ENCODE measurements around the gene GDAP2. TPM values are rescaled to one million over a fixed set of nuclear protein-coding genes. Genes with fewer than 3 reads are reported as not detected.

The GDAP2 gene
- total RNA-seq, 2 experiments from 2014 or later = 19.1 to 20.8 TPM

DNA sequence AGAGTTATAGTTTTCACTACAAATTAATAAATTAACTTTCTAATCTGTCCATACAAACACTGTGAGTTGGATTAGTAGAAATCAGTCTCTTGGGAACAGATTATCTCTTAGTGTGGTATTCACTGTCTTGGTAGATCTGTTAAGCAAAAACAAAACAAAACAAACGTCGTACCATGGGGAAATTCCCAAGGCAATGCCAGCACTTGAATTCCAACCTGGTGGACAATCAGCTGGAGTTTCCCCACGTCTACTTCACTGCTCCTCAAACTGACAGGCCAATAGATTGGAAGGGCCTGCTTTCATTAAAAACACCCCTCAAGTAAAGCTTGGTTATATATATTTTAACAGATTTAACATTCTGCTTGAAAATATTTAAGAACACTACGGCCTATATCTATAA is 31.9 kb downstream of the GDAP2 start:
- H3K36me3 Mint-ChIP-seq = peaks cover 16% of the 10 kb centered on the region
- H3K4me3 Mint-ChIP-seq = no peak overlapping the region
- no peak overlapping the region for H3K27ac Mint-ChIP-seq
- no peak for DNase-seq
- intact Hi-C loops (cut with micrococcal nuclease) = loop anchor here (5.0 kb wide), 1 partner anchor 235 kb away; no protein-coding TSS in a partner anchor
- ChIA-PET CTCF (interaction anchor here (3.9 to 4.9 kb wide), 3 partner anchors 11 to 385 kb away, joined by 18 to 57 read pairs (median 38); no protein-coding TSS in a partner anchor), POLR2A (no interaction called here)
- H3K9me3 Mint-ChIP-seq = no peaks in the 10 kb centered on the region
- H3K27me3 Mint-ChIP-seq = no peaks in the 10 kb centered on the region
- peaks cover 4% of the 10 kb centered on the region for H3K4me1 Mint-ChIP-seq (ENCODE audit: low read depth)

- H3K36me3 Mint-ChIP-seq = peaks cover 16% of the 10 kb centered on the region
Observed at GRCh38 chr1:117895482-117896114, 33.8 kb downstream of the GDAP2 start.

DNA sequence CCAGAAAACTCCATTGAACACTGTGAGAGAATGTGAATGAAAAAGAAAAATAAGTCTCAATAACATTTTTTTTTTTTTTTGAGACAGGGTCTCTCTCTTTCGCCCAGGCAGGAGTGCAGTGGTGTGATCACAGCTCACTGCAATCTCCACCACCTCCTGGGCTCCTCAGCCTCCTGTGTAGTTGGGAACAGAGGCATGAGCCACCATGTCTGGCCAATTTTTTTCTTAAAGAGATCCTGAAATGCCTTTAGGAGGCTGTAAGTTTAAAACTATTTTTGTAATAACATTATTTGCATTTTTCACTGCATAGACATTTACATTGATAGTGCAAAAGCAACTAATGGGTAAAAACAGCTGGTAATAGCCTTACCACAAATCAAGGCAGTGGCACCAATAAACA is 35.3 kb downstream of the GDAP2 start:
- no peaks in the 10 kb centered on the region for H3K27me3 Mint-ChIP-seq
- DNase-seq = no peak
- CTCF ChIA-PET = interaction anchor here (1.1 to 4.9 kb wide), 7 partner anchors 12 to 382 kb away, joined by 3 to 57 read pairs (median 18); no protein-coding TSS in a partner anchor
- H3K27ac Mint-ChIP-seq = no peak overlapping the region
- H3K36me3 Mint-ChIP-seq = peaks cover 13% of the 10 kb centered on the region
- intact Hi-C loops (cut with micrococcal nuclease) = loop anchor here (2.0 kb wide), 2 partner anchors 137 to 381 kb away; no protein-coding TSS in a partner anchor
- H3K4me1 Mint-ChIP-seq (ENCODE audit: low read depth) = no peaks in the 10 kb centered on the region
- POLR2A ChIA-PET = no interaction called here
- H3K4me3 Mint-ChIP-seq = no peak overlapping the region
- no peaks in the 10 kb centered on the region for H3K9me3 Mint-ChIP-seq

More at GRCh38 chr1:117895482-117896114, 33.8 kb downstream of the GDAP2 start:
- Mint-ChIP-seq H3K4me1 (ENCODE audit: low read depth) (peaks cover 4% of the 10 kb centered on the region), H3K27me3 (no peaks in the 10 kb centered on the region), H3K27ac (no peak overlapping the region), H3K4me3 (no peak overlapping the region), H3K9me3 (no peaks in the 10 kb centered on the region)
- DNase-seq = peak; percentile 64
- ChIA-PET POLR2A (interaction anchor here (0.5 kb wide), 1 partner anchor 1246 kb away, joined by 3 read pairs; no protein-coding TSS in a partner anchor), CTCF (interaction anchor here (0.6 to 4.9 kb wide), 29 partner anchors 12 to 827 kb away, joined by 3 to 57 read pairs (median 4); partner anchors contain the start of genes GDAP2 and WDR3)
- intact Hi-C loops (cut with micrococcal nuclease) = loop anchor here (1.0 to 5.0 kb wide), 5 partner anchors 34 to 383 kb away; partner anchors contain the start of genes GDAP2 and WDR3

- no peaks in the 10 kb centered on the region for H3K9me3 Mint-ChIP-seq
- no peak overlapping the region for H3K4me3 Mint-ChIP-seq
- H3K27me3 Mint-ChIP-seq = no peaks in the 10 kb centered on the region
- H3K4me1 Mint-ChIP-seq (ENCODE audit: low read depth) = no peaks in the 10 kb centered on the region
- ChIA-PET POLR2A (no interaction called here), CTCF (interaction anchor here (0.7 to 1.0 kb wide), 2 partner anchors 133 to 415 kb away, joined by 3 read pairs; no protein-coding TSS in a partner anchor)
- DNase-seq = no peak
- intact Hi-C loops (cut with micrococcal nuclease) = no loop called here
- H3K27ac Mint-ChIP-seq = no peak overlapping the region
- peaks cover 9% of the 10 kb centered on the region for H3K36me3 Mint-ChIP-seq
Observed at GRCh38 chr1:117892512-117892911, 36.9 kb downstream of the GDAP2 start.

DNA sequence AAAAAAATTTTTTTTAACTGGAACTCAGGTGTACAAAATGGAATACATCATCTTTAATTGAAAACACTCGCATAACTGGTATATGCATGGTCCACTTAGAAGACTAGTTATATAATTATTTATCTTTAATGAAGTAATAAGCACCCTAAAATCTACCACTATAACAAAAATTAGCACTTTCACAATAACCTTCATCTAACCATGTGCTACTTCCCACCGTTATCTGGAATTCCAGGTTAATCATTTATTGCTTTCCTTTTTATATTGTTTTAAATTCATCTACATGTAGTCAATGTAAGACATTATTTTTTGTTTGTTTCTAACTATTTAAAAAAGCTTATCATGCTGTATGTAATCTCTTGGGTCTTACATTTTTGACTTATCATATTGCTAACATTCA is 39.0 kb downstream of the GDAP2 start:
- Mint-ChIP-seq H3K36me3 (peaks cover 5% of the 10 kb centered on the region), H3K27me3 (no peaks in the 10 kb centered on the region), H3K4me3 (no peak overlapping the region), H3K9me3 (no peaks in the 10 kb centered on the region), H3K27ac (no peak overlapping the region), H3K4me1 (ENCODE audit: low read depth) (no peaks in the 10 kb centered on the region)
- intact Hi-C loops (cut with micrococcal nuclease) = no loop called here
- CTCF ChIA-PET = no interaction called here
- no peak for DNase-seq
- POLR2A ChIA-PET = no interaction called here

GRCh38 chr1:117886101-117886795 is 43.2 kb downstream of the GDAP2 start:
- Mint-ChIP-seq H3K27me3 (no peaks in the 10 kb centered on the region), H3K4me1 (ENCODE audit: low read depth) (no peaks in the 10 kb centered on the region), H3K36me3 (peaks cover 5% of the 10 kb centered on the region), H3K4me3 (no peak overlapping the region), H3K27ac (no peak overlapping the region), H3K9me3 (no peaks in the 10 kb centered on the region)
- POLR2A ChIA-PET = no interaction called here
- intact Hi-C loops (cut with micrococcal nuclease) = no loop called here
- CTCF ChIA-PET = no interaction called here
- DNase-seq = no peak

GRCh38 chr1:117883616-117884015 is 45.8 kb downstream of the GDAP2 start:
- Mint-ChIP-seq H3K4me1 (ENCODE audit: low read depth) (no peaks in the 10 kb centered on the region), H3K27me3 (no peaks in the 10 kb centered on the region), H3K36me3 (peaks cover 16% of the 10 kb centered on the region), H3K9me3 (no peaks in the 10 kb centered on the region), H3K4me3 (no peak overlapping the region), H3K27ac (no peak overlapping the region)
- ChIA-PET CTCF (interaction anchor here (5.1 kb wide), 1 partner anchor 12 kb away, joined by 24 read pairs; no protein-coding TSS in a partner anchor), POLR2A (no interaction called here)
- no peak for DNase-seq
- intact Hi-C loops (cut with micrococcal nuclease) = no loop called here

DNA sequence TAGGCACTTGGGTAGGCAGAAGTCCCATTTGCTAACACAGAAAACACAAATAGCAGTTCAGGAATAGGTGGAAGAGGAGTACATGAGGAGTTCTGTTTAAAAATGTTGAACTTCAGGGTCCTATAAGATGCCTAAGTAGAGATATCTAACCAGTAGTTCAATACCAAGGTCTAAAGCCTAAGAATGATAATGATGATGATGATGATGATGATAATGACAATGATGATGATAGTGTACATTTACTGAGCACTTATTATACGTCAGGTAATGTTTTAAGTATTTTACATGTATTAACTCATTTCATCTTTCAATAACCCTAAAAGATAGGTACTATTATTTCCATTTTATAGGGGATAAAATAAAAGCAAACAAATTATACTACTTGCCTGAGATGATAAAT is 50.1 kb downstream of the GDAP2 start:
- POLR2A ChIA-PET = no interaction called here
- CTCF ChIA-PET = no interaction called here
- Mint-ChIP-seq H3K9me3 (peaks cover 9% of the 10 kb centered on the region), H3K27me3 (no peaks in the 10 kb centered on the region), H3K4me1 (ENCODE audit: low read depth) (no peaks in the 10 kb centered on the region), H3K36me3 (peaks cover 54% of the 10 kb centered on the region), H3K27ac (no peak overlapping the region), H3K4me3 (no peak overlapping the region)
- intact Hi-C loops (cut with micrococcal nuclease) = no loop called here
- no peak for DNase-seq

- POLR2A ChIA-PET = no interaction called here
- H3K9me3 Mint-ChIP-seq = peaks cover 17% of the 10 kb centered on the region
- no peaks in the 10 kb centered on the region for H3K4me1 Mint-ChIP-seq (ENCODE audit: low read depth)
- DNase-seq = no peak
- no peaks in the 10 kb centered on the region for H3K27me3 Mint-ChIP-seq
- no peak overlapping the region for H3K27ac Mint-ChIP-seq
- peaks cover 63% of the 10 kb centered on the region for H3K36me3 Mint-ChIP-seq
- intact Hi-C loops (cut with micrococcal nuclease) = no loop called here
- CTCF ChIA-PET = interaction anchor here (0.8 kb wide), 1 partner anchor 17 kb away, joined by 3 read pairs; no protein-coding TSS in a partner anchor
- no peak overlapping the region for H3K4me3 Mint-ChIP-seq
Observed at GRCh38 chr1:117877823-117878222, 51.6 kb downstream of the GDAP2 start.

DNA sequence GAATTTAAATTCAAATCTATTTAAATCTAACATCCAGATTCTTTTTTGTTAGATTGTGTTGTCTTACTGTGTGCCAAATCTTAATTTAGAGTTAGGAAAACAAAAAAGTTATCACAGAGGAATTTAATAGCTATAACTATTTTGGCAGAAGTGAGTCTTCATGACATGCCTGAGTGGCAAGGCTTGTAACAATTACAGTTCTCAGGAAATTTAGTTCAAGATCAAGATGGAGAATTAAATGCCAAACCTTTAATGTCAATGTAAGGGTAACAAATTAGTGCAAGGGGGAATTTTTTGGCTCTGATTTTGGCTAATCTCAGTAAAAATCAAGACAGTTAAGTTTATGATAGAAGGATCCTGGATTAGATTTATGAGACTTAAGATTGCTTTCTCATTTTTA is 58.4 kb downstream of the GDAP2 start:
- Mint-ChIP-seq H3K4me3 (no peak overlapping the region), H3K36me3 (peaks cover 72% of the 10 kb centered on the region), H3K9me3 (peaks cover 19% of the 10 kb centered on the region), H3K27me3 (no peaks in the 10 kb centered on the region), H3K4me1 (ENCODE audit: low read depth) (no peaks in the 10 kb centered on the region), H3K27ac (no peak overlapping the region)
- CTCF ChIA-PET = no interaction called here
- intact Hi-C loops (cut with micrococcal nuclease) = no loop called here
- DNase-seq = no peak
- POLR2A ChIA-PET = no interaction called here

DNA sequence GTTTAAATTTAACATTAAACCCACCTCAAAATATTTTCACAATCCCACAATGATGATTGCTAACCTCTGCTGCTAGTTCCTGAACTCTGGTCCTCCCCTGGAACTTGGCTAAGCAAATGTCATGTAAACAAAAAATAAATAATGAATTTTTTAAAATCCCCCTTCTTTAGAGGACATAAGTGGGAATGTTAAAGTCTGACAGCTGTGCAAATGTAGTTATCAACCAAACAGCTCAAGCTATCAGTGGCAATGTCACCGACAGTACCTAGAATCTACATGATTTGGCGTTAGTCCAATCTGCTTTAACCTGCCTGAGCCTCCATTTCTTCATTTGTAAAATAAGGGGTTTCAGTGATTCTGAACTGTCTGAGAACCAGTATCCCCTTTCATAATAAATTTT is 67.7 kb downstream of the GDAP2 start:
- CTCF ChIA-PET = no interaction called here
- POLR2A ChIA-PET = no interaction called here

GRCh38 chr1:117860896-117861610 is 68.4 kb downstream of the GDAP2 start:
- Mint-ChIP-seq H3K4me3 (no peak overlapping the region), H3K27me3 (no peaks in the 10 kb centered on the region)
- CTCF ChIA-PET = interaction anchor here (1.0 to 1.5 kb wide), 2 partner anchors 35 to 107 kb away, joined by 4 to 5 read pairs; no protein-coding TSS in a partner anchor

More for the DNA sequence above, 67.7 kb downstream of the GDAP2 start:
- H3K27ac Mint-ChIP-seq = no peak overlapping the region
- no peaks in the 10 kb centered on the region for H3K9me3 Mint-ChIP-seq
- no peaks in the 10 kb centered on the region for H3K27me3 Mint-ChIP-seq
- no peaks in the 10 kb centered on the region for H3K4me1 Mint-ChIP-seq (ENCODE audit: low read depth)
- no peak for DNase-seq
- peaks cover 19% of the 10 kb centered on the region for H3K36me3 Mint-ChIP-seq
- H3K4me3 Mint-ChIP-seq = no peak overlapping the region
- intact Hi-C loops (cut with micrococcal nuclease) = no loop called here

More at GRCh38 chr1:117860896-117861610, 68.4 kb downstream of the GDAP2 start:
- intact Hi-C loops (cut with micrococcal nuclease) = no loop called here
- POLR2A ChIA-PET = no interaction called here
- Mint-ChIP-seq H3K4me1 (ENCODE audit: low read depth) (no peaks in the 10 kb centered on the region), H3K9me3 (no peaks in the 10 kb centered on the region), H3K27ac (no peak overlapping the region), H3K36me3 (peaks cover 13% of the 10 kb centered on the region)
- no peak for DNase-seq
